ENCODE data around the gene SCP2.

DNA sequence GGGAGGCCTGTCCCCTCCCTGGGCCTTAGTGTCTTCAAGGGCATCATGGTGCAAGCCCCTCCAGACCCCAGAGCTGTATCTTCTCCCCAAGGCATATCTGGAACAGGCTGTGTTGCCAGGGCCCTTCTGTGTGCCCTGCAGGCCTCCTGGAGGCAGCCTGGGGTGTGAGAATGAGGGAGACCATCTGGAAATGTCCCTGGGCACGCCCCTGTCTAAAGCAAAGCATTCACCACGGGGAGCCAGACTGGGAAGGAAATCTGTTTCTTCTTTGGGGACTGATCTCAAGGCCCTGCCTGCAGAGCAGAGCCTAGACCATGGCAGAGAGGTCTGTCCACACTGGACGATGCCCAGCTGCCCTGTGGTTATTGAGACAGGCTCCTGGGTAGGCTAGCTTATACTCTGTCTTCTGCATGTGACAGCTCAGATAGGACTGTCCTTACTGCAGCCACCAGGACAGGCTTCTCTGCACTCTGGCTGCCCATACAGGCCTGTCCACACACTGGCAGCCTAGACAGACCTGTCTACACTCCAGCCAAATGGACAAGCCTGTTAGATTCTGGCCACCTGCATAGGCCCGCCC, 159.5 kb downstream of the SCP2 start:
- TF ChIP-seq, protein P1, sequence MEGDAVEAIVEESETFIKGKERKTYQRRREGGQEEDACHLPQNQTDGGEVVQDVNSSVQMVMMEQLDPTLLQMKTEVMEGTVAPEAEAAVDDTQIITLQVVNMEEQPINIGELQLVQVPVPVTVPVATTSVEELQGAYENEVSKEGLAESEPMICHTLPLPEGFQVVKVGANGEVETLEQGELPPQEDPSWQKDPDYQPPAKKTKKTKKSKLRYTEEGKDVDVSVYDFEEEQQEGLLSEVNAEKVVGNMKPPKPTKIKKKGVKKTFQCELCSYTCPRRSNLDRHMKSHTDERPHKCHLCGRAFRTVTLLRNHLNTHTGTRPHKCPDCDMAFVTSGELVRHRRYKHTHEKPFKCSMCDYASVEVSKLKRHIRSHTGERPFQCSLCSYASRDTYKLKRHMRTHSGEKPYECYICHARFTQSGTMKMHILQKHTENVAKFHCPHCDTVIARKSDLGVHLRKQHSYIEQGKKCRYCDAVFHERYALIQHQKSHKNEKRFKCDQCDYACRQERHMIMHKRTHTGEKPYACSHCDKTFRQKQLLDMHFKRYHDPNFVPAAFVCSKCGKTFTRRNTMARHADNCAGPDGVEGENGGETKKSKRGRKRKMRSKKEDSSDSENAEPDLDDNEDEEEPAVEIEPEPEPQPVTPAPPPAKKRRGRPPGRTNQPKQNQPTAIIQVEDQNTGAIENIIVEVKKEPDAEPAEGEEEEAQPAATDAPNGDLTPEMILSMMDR (IDR thresholded peaks at IDR 0.05) = no peak
- TF ChIP-seq CHD2 (IDR thresholded peaks at IDR 0.05; ENCODE audit: low read length, partially characterized antibody) (no peak), MAFK (IDR thresholded peaks at IDR 0.05; ENCODE audit: partially characterized antibody) (no peak)
- TF ChIP-seq, protein P2, sequence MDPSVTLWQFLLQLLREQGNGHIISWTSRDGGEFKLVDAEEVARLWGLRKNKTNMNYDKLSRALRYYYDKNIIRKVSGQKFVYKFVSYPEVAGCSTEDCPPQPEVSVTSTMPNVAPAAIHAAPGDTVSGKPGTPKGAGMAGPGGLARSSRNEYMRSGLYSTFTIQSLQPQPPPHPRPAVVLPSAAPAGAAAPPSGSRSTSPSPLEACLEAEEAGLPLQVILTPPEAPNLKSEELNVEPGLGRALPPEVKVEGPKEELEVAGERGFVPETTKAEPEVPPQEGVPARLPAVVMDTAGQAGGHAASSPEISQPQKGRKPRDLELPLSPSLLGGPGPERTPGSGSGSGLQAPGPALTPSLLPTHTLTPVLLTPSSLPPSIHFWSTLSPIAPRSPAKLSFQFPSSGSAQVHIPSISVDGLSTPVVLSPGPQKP (IDR thresholded peaks at IDR 0.05; ENCODE audit: low read depth, low read length) = no peak
